Measurements from ENCODE around the gene EPGN. TPM values are rescaled to one million over a fixed set of nuclear protein-coding genes. Genes with fewer than 3 reads are reported as not detected.

Gene EPGN
- total and polyA plus RNA-seq, 2 donors (not counting 1 experiment from before 2014, with no cell fraction given), result 0.32 TPM; not detected in 1

- Histone ChIP-seq H3K79me2 (ENCODE audit: control insufficient read depth, insufficient read depth, low read length) (no peaks in the 10 kb centered on the region), H3K4me3 (ENCODE audit: control extremely low read depth in 1 of 5, extremely low read depth in 1 of 5, insufficient read depth in 1 of 5, low read depth in 2 of 5, low read length in 4 of 5) (no peak overlapping the region), H3K9me3 (ENCODE audit: control extremely low read depth in 1 of 3, control insufficient read depth in 2 of 3, insufficient read depth in 1 of 3, low read length in 2 of 3) (no peaks in the 10 kb centered on the region), H2AFZ (ENCODE audit: insufficient read depth, low read depth, low read length, poor library complexity, severe bottlenecking) (no peak overlapping the region), H3K4me2 (replicated peaks; ENCODE audit: low read depth, low read length, poor library complexity, severe bottlenecking) (no peak overlapping the region), H4K20me1 (ENCODE audit: control insufficient read depth, insufficient read depth, low read length, poor library complexity, severe bottlenecking) (no peaks in the 10 kb centered on the region), H3K27ac (ENCODE audit: low read length in 2 of 2) (no peak overlapping the region), H3K4me1 (ENCODE audit: control insufficient read depth in 2 of 2, insufficient read depth in 2 of 2, low read length in 2 of 2) (no peaks in the 10 kb centered on the region), H3K9ac (ENCODE audit: low read length) (no peak overlapping the region), H3K36me3 (replicated peaks in 1 of 2; ENCODE audit: control extremely low read depth in 1 of 2, control insufficient read depth in 1 of 2, extremely low read depth in 1 of 2, insufficient read depth in 2 of 2, low read length in 1 of 2) (no peaks in the 10 kb centered on the region), H3K27me3 (replicated peaks in 1 of 4; ENCODE audit: control extremely low read depth in 1 of 4, control insufficient read depth in 3 of 4, insufficient read depth in 4 of 4, low read length in 3 of 4) (no peaks in the 10 kb centered on the region)
- no peak for DNase-seq
- intact Hi-C loops (cut with micrococcal nuclease), result no loop called here
- no peak overlapping the region for H3K27ac Mint-ChIP-seq
- POLR2A ChIA-PET, result no interaction called here
- WGBS (ENCODE audit: insufficient coverage), result no CpG with 5 or more reads among the region's 2 CpGs
- H3K4me1 Mint-ChIP-seq, result no peaks in the 10 kb centered on the region
- H3K4me3 Mint-ChIP-seq, result no peak overlapping the region
- no peak for ATAC-seq (ENCODE audit: low read depth)
- TF ChIP-seq CTCF (IDR thresholded peaks at IDR 0.05) (no peak), EZH2 (IDR thresholded peaks at IDR 0.05; ENCODE audit: borderline replicate concordance, insufficient read depth, low read depth, low read length, poor library complexity, severe bottlenecking) (no peak)
- H3K9me3 Mint-ChIP-seq (ENCODE audit: insufficient read depth), result no peaks in the 10 kb centered on the region
- peaks cover 17% of the 10 kb centered on the region for H3K27me3 Mint-ChIP-seq
- CTCF ChIA-PET, result interaction anchor here (0.8 to 1.8 kb wide), 3 partner anchors 90 to 213 kb away, joined by 3 to 6 read pairs (median 4); no protein-coding TSS in a partner anchor
Measured at GRCh38 chr4:74318276-74318675, 10.0 kb downstream of the EPGN start.

- Histone ChIP-seq H3K9ac (ENCODE audit: low read length) (no peak overlapping the region), H3K27me3 (replicated peaks in 1 of 4; ENCODE audit: control extremely low read depth in 1 of 4, control insufficient read depth in 3 of 4, insufficient read depth in 4 of 4, low read length in 3 of 4) (peaks cover 0 to 8% (median 4%) of the 10 kb centered on the region in 4 experiments), H3K4me1 (ENCODE audit: control insufficient read depth in 2 of 2, insufficient read depth in 2 of 2, low read length in 2 of 2) (no peaks in the 10 kb centered on the region), H2AFZ (ENCODE audit: insufficient read depth, low read depth, low read length, poor library complexity, severe bottlenecking) (no peak overlapping the region), H4K20me1 (ENCODE audit: control insufficient read depth, insufficient read depth, low read length, poor library complexity, severe bottlenecking) (no peaks in the 10 kb centered on the region), H3K27ac (ENCODE audit: low read length in 2 of 2) (no peak overlapping the region), H3K36me3 (replicated peaks in 1 of 2; ENCODE audit: control extremely low read depth in 1 of 2, control insufficient read depth in 1 of 2, extremely low read depth in 1 of 2, insufficient read depth in 2 of 2, low read length in 1 of 2) (no peaks in the 10 kb centered on the region), H3K4me2 (replicated peaks; ENCODE audit: low read depth, low read length, poor library complexity, severe bottlenecking) (no peak overlapping the region), H3K79me2 (ENCODE audit: control insufficient read depth, insufficient read depth, low read length) (no peaks in the 10 kb centered on the region), H3K4me3 (ENCODE audit: control extremely low read depth in 1 of 5, extremely low read depth in 1 of 5, insufficient read depth in 1 of 5, low read depth in 2 of 5, low read length in 4 of 5) (no peak overlapping the region), H3K9me3 (ENCODE audit: control extremely low read depth in 1 of 3, control insufficient read depth in 2 of 3, insufficient read depth in 1 of 3, low read length in 2 of 3) (no peaks in the 10 kb centered on the region)
- intact Hi-C loops (cut with micrococcal nuclease), result no loop called here
- ChIA-PET POLR2A (no interaction called here), CTCF (interaction anchor here (1.2 to 1.7 kb wide), 4 partner anchors 15 to 356 kb away, joined by 3 to 6 read pairs (median 4); no protein-coding TSS in a partner anchor)
- Mint-ChIP-seq H3K4me1 (no peaks in the 10 kb centered on the region), H3K4me3 (no peak overlapping the region), H3K9me3 (ENCODE audit: insufficient read depth) (no peaks in the 10 kb centered on the region), H3K27ac (no peak overlapping the region), H3K27me3 (peaks cover 26% of the 10 kb centered on the region)
- ATAC-seq (ENCODE audit: low read depth), result no peak
- DNase-seq, result no peak
- no CpG with 5 or more reads among the region's 6 CpGs for WGBS (ENCODE audit: insufficient coverage)
- no peak for TF ChIP-seq EZH2 (IDR thresholded peaks at IDR 0.05; ENCODE audit: borderline replicate concordance, insufficient read depth, low read depth, low read length, poor library complexity, severe bottlenecking)
- TF ChIP-seq CTCF (IDR thresholded peaks at IDR 0.05), result no peak
Measured at GRCh38 chr4:74319470-74319869, 11.2 kb downstream of the EPGN start.

All from B cell (primary cell).